ENCODE results near the gene CCDC175.

Gene CCDC175

DNA sequence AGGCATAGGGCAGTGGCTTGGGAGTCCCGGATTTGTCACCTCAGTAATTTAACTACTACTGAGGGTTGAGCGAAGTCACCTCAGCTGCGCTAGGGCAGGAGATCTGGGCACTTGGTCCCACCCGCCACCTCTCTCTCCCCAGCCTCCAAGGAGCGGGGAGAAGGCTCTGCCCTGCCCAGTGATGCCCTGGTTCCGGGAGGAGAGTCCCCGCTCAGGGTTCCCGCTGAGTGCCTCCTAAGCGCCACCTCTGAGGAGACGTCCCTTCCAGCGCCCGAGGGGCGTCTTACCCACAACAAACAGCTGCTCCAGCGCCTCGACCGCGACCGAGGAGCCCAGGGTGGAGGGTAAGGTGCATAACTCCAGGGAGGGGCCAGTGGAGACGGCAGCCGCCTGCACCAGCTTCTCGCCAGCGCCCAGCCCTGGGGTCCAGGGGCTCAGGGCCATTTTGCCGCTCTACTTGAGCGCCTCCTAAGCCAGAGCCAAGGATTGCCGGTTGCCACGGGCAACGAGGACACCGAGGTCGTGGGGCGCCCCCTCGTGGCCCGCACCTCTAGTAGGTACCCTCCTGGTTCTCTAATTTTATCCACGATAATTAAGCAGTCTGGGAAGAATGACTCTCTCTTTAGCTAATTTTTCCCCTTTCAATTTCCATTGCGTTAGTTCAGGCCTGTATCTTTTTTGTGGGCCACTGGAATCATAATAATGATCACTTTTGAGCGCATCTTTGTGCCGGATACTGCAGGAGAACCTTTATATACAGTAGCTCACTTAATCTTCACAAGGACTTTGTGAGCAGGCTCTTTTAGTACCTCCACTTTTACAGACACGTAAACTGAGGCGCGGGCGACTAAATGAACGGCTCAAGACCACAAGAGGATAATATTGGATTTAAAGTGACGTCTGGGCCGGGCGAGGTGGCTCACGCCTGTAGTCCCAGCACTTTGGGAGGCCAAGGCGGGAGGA lies at the start of gene CCDC175:
TSS of gene CCDC175 (minus strand) at position 481 of the 963 bp plus-strand sequence. CDS start at position 444, 37 bp downstream.
- DNase-seq = peak; percentile 91

DNA sequence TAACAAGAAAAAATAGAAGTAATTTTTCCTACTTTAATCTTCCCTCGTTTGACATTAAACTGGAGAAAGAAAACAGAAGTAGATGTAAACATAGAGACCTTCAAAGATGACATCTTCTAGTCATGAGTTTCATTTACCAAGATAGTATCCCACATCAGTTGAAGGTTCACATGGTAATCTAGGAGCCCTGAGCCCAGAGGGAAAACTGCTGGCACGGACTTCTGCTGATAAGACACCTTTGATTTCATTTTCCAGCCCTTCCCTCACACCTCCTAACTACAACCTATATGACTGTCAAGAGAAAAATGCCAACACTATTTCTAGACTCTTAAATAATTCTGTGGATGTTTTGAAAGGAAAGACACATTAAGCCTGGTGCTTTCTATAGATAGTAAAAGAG lies 46.0 kb upstream of the CCDC175 start:
- no peak for DNase-seq

- DNase-seq = no peak
Observed at GRCh38 chr14:59619061-59619460, 42.4 kb upstream of the CCDC175 start.

DNA sequence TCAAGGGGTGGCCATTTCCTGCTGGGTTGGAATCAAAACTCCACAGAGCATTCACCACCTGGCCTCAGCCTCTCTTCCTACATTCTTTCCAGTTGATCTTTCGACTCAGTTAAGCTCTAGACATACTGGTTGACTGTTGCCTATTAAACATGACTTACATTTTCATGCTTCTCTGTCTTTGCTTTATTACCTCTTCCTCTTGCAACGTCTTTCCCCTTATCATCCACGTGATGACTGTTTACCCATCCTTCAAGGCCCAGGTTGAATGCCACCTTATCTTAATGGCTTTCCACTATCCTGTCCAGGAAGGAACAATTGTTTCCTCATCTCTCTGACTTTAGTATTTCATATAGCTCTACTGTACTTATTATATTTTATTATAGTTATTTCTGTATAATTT lies 24.4 kb upstream of the CCDC175 start:
- no peak for DNase-seq

DNA sequence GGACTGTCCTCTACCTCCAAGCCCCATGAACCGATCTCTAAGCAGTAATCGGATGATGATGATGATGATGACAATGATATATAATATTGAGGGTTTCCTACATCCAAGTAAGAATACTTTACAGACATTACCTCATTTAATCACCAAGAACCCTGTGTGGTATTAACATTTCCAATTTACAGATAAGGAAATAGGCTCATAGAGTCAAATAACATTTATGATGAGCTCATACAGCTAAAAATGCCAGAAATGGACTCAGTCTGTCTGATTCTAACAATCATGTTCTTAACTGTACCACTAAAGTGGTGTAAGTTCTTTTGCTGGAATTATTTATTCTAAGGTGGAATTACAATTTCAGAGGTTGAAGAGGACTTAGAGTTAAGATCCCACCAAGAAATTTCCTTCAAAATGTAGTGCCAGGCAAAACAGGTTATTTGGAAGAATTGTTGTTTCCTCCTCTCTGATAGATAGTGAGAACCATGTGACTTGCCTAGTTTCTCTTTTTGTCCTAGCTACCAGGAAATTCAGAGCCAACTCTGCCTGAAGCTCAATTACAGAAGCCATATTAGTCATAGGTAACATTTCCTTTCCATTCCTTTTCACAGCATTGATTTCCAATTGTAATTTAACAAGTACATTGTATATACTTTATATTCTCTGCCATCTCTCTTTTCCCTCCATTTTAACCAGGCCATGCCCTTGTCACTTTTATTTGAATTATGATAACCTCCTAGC lies 23.8 kb upstream of the CCDC175 start:
- DNase-seq = no peak

DNA sequence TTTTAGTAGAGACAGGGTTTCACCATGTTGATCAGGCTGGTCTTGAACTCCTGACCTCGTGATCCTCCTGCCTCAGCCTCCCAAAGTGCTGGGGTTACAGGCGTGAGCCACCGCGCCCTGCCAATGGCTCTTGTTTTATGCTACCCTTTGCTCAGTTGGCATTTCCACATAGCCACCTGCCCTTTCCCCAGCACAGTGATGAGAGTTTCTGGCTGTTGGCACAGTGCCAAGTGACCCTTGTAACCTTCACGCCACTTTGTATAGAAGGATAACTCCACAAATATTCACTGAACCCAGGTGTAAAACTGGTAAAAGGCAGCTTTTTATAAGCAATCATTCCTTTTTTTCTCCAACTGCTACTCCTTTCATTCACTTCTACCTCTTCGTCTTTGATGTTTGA lies 18.5 kb upstream of the CCDC175 start:
- DNase-seq = no peak

GRCh38 chr14:59591641-59592370 lies 15.2 kb upstream of the CCDC175 start:
- DNase-seq = no peak

DNA sequence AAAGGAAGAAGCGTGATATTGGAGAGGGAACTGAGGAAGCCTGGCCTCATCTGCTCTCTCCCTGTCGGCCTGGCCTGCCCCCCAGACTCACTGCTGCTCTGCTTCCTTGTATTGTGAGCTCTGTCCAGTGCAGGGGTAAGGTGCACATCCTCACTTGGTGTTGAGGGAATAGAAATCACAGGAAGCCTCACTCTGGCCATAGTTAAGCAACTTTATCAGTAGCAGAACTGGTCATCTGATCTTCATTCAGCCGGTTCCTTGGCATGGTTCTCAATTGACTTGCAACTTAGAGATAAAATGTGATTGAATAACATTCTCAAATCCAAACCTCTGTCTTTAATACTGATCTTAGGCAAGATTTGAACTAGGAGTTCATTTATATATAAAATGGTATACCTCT lies 11.5 kb upstream of the CCDC175 start:
- DNase-seq = no peak

- no peak for DNase-seq
Observed at GRCh38 chr14:59585891-59586554, 9.4 kb upstream of the CCDC175 start.

- DNase-seq = no peak
Observed at GRCh38 chr14:59583755-59584154, 7.1 kb upstream of the CCDC175 start.

- DNase-seq = no peak
Observed at GRCh38 chr14:59582845-59583509, 6.4 kb upstream of the CCDC175 start.

GRCh38 chr14:59582161-59582560 lies 5.5 kb upstream of the CCDC175 start:
- DNase-seq = no peak

DNA sequence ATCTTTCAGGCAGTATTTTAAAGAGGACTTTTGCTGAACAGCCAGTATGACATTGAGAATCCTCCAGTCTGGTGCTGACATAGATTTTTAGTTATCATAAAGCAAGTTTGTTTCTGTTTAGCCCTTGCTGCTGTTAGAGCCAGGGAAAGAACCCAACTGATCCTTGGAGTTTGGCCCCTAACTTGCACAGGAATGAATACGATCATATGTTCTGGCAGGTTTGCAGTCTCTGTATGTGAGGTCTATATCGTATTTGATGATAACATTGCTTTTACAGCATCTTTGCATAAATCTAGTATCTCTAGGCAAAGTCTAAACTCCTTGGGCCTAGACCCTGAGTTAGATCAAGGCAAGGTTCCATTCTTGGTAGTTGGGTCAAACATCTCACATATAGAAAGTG lies 4.3 kb upstream of the CCDC175 start:
- no peak for DNase-seq

- no peak for DNase-seq
Observed at GRCh38 chr14:59570122-59570521, 6.5 kb downstream of the CCDC175 start.

DNA sequence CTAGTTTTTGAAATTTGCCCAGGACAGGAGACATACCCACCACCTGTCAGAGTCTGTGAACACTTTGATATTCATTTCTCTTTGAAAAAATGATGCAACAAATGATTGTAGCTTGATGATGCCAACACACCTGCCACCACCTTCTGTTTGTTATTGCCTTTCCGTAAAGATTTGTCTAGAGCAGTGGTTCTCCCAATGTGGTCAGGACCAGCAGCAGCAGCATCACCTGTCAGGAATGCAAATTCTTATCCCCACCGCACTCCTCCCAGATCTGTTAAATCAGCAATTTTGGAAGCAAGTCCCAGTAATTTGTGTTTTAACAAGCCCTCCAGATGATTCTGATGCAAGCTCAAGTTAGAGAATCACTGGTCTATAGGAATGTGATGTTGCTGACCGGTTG lies 9.9 kb downstream of the CCDC175 start:
- DNase-seq = no peak

GRCh38 chr14:59566296-59566695 lies 10.3 kb downstream of the CCDC175 start:
- DNase-seq = no peak

GRCh38 chr14:59565087-59565486 lies 11.5 kb downstream of the CCDC175 start:
- DNase-seq = no peak

- DNase-seq = no peak
Observed at GRCh38 chr14:59564366-59564765, 12.2 kb downstream of the CCDC175 start.

DNA sequence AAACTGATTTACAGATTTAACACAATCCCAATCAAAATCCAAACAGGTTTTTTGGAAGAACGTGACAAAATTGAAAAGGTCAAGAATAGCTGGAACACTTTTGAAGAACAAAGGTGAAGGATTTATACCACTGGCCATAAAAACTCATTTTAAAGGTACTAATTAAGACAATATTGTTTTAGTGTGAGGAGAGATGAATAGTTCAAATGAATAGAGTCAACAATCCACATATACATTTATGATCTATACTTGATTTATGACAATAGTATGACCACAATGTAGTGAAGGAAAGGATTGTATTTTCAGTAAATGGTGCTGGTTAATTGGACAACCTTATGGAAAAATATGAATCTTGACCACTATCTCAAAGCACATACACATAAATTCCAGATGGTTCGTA lies 29.3 kb downstream of the CCDC175 start:
- no peak for DNase-seq

DNA sequence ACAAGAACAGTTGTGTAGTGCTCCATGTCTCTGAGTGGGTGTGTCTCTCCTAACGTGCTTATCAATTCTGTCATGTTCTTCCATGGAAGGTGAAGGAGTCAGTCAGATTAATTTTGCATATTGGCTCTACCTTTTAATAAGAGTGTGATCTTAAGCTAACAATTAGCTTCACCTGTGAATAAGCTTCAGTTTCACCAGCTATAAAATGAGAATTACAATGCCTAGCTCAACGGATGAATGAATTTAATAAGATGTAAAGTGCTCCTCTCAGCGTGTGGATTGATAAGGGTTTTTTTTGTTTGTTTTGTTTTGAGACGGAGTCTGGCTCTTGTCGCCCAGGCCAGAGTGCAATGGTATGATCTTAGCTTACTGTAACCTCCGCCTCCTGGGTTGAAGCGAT lies 32.7 kb downstream of the CCDC175 start:
- DNase-seq = no peak

DNA sequence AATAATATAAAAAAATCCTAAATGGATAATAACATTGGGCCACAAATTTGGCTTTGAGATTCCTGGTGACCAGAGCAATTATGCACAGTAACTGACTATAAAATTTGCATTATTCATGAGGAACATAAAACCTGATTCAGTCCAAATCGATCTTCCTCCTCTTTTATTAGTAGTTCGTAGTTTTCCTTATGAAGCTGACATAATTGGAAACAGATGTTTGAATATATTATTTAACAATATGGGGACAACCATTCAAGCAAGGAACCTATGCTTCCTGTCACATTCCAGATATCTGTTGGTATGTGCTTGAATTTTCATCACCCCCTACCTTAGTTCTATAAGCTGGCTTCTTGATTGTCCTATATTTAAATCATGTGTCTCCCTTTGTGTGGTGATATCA lies 34.9 kb downstream of the CCDC175 start:
- DNase-seq = no peak

DNA sequence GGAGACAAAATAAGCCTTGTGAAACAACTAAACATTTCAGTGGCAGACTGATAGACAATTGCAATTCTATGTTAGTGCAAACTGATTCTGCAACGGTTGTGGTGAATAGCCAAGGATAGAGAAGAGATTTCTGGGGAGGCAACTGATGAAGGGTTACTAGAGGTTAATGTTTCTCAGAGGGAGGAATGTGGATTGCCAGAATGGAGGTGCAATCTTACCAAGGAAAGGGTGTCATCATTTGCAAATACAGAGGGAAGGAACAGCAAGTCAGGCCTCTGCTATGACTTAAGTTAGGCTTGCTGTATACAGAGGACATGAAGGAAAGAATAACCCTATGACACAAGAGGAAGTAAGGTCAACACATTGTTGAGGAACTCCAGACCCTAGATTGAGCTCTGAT lies 35.8 kb downstream of the CCDC175 start:
- no peak for DNase-seq
